Posterior cingulate gyrus (tissue), 11 donors: ENCODE measurements around the gene TMEM270.

ENCODE experiments used
- DNase-seq, 10 donors: peaks; one replicate each; pipeline versions ENCODE4 v3.0.0 to v3.0.0-alpha.2; 2020 to 2021; ENCODE audit warnings: mixed read lengths in 3 of 10
- intact Hi-C: fragments of 100-400 bp; cut with DNase I; formaldehyde crosslinking; loops from one replicate; pipeline ENCODE4 v1.15.1; 2023

Gene TMEM270

GRCh38 chr7:73851410-73852338, 9.3 kb upstream of the TMEM270 start:
- DNase-seq: no peak
- intact Hi-C loops: no loop called here

GRCh38 chr7:73852500-73852899, 8.5 kb upstream of the TMEM270 start:
- DNase-seq: no peak
- intact Hi-C loops: no loop called here

DNA sequence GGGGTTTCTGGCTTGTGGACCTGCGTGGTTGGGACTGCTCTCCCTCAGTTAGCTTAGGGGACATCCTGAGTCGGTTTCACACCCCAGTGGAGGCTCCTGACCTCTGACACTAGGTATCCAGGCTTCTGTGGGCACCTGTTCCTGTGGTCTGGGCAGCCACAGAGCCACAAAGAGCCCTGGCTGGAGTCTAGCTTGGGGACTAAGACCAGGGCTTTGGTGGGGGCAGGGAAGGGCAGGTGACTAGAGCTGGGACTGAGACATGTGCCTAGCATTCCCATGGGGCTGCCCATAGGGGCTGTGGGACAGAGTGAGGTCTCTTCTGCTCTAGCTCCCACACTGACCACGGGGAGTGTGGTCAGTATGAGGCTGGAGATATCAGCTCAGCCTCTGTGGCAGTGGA, 4.0 kb upstream of the TMEM270 start:
- intact Hi-C loops: loop anchor here (5.0 kb wide), 3 partner anchors 45 to 250 kb away; partner anchors contain the start of gene ABHD11
- no peak for DNase-seq

- DNase-seq: no peak
- intact Hi-C loops: loop anchor here (5.0 kb wide), 3 partner anchors 47 to 252 kb away; partner anchors contain the start of gene ABHD11
These were observed 2.2 kb upstream of the TMEM270 start for GRCh38 chr7:73858807-73859206.

DNA sequence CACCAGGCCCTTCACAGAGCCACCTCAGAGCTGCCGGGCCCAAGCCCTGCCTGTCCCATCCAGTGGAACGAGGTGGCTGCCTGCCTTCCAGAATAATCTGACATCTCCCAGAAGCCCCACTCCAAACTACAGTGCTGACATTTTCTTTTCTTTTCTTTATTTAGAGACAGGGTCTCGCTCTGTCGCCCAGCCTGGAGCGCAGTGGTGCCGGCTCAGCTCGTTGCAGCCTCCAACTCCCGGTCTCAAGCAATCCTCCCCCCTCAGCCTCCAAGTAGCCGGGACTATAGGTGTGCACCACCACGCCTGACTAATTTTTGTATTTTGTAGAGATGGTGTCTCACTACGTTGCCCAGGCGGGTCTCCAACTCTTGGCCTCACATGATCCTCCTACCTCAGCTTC, 346 bp downstream of the TMEM270 start:
- intact Hi-C loops: no loop called here
- DNase-seq: peak in 1 of 10 donors; percentile 57

GRCh38 chr7:73864981-73865711, 4.2 kb downstream of the TMEM270 start:
- intact Hi-C loops: no loop called here

GRCh38 chr7:73865738-73866445, 4.9 kb downstream of the TMEM270 start:
- intact Hi-C loops: loop anchor here (2.0 kb wide), 1 partner anchor 161 kb away; no protein-coding TSS in a partner anchor
- peak in 7 of 10 donors; percentile 26 to 84 (median 40) for DNase-seq

More at GRCh38 chr7:73864981-73865711, 4.2 kb downstream of the TMEM270 start:
- peak in 1 of 10 donors; percentile 62 for DNase-seq

DNA sequence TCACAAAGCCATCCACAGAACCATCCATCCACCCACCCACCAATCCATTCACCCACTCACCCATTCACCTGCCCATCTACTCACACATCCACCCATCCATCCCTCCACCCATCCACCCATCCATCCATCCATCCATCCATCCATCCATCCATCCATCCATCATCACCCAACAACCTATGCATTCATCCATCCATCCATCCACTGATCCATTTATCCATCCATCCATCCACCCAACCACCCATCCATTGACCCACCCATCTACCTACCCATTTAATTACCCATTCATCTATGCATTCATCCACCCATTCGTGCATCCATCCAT, 5.4 kb downstream of the TMEM270 start:
- DNase-seq: no peak
- intact Hi-C loops: loop anchor here (2.0 kb wide), 1 partner anchor 160 kb away; no protein-coding TSS in a partner anchor

DNA sequence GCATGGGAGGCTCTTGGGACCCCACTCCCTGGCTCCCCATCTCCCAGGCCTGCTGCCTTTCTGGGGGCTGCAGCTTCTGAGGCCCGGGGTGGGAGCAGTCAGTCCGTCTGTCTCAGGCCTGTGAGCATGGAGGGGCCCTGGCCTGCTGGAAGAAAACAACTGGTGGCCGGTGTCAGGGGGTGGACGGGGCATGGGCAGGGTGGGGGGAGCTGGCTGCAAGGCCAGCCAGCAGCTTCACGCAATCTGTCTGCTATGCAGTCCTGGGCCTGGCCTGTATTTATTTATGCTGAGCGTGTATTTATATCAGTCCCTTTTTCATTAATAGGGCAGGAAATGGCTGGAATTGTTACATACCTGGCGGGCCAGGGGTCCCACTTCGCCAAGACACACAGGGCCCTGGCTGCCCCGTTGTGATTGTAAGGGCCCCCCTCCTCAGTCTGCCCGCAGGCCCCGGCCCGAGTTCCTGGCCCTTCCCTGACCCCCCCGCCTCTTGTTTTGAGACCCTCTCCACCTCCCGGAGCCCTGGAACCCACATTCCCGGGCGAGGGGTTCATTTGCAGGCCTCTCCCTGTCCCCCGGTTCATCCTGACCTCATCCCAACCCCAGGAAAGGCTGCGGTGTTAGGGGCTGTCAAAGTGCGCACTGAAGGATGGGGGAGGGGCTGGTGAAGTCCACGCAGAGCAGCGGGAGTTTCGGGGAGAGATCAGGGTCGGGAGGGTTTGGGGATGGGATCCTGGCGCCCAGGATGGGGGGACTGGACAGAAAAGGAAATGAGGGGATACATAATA, 8.2 kb downstream of the TMEM270 start:
- peak in 1 of 10 donors; percentile 63 for DNase-seq
- intact Hi-C loops: no loop called here

GRCh38 chr7:73870041-73870492, 9.1 kb downstream of the TMEM270 start:
- intact Hi-C loops: no loop called here
- DNase-seq: no peak

DNA sequence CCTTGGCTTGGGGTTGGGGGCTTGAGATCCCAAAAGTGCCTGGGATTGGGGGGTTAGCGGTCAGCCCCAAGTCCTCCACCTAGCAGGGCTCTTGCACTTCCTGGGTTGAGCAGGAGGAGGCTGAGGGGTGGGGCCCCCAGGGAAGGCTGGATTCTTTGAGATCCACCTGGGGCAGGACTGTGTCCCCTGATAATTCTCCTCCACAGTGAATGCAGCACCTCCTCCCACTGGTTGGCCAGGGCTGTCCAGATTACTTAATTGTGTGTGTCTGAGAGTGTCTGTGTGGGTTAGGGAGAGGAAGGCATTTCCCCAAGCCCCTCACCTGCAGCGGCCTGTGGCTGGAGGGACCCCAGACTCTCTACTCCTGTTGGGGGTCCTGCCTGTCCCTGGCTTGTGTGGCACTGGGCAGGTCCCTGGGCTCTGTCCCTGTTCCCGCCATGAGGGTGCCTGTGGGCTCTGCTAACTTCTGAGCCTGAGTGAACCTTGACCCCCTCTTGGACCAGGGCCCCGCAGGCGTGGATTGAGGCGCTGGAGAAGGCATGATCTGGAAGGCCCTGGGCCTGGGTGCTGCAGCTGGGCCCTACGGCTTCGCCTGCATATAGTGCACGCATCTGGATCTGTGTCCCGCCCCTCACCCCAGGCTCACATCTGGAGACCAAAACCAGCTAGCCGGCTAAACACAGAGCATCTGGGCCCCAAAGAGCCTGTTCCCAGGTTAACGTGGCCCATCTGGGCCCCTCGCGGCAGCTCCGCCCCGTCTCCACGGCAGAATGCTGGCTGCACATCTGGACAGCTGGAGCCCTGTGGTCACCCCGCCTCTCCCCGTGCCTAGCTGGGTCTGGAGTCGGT, 10.4 kb downstream of the TMEM270 start:
- peak in 1 of 10 donors; percentile 72 for DNase-seq
- intact Hi-C loops: no loop called here

GRCh38 chr7:73872056-73872908, 11.3 kb downstream of the TMEM270 start:
- intact Hi-C loops: no loop called here
- no peak for DNase-seq

DNA sequence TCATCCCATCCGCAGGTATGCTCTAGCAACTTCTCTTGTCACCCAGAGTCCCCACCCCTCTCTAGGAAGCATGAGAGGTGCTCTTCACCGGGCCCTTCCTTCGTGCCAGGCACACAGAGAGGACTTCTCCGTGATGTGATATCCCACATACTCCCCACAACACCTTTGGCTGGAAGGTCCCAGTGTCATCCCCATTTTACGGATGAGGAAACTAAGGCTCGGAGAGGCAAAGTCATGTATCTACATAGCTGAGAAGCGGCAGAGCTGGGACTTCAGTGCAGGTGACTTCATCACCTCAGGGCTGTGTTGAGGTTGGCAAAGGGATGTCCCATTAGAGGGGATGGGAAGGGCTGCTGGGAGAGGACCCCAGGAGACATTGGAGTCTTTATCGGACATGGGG, 15.4 kb downstream of the TMEM270 start:
- no peak for DNase-seq
- intact Hi-C loops: no loop called here

- intact Hi-C loops: no loop called here
These were observed 16.0 kb downstream of the TMEM270 start for GRCh38 chr7:73876973-73877372.

DNA sequence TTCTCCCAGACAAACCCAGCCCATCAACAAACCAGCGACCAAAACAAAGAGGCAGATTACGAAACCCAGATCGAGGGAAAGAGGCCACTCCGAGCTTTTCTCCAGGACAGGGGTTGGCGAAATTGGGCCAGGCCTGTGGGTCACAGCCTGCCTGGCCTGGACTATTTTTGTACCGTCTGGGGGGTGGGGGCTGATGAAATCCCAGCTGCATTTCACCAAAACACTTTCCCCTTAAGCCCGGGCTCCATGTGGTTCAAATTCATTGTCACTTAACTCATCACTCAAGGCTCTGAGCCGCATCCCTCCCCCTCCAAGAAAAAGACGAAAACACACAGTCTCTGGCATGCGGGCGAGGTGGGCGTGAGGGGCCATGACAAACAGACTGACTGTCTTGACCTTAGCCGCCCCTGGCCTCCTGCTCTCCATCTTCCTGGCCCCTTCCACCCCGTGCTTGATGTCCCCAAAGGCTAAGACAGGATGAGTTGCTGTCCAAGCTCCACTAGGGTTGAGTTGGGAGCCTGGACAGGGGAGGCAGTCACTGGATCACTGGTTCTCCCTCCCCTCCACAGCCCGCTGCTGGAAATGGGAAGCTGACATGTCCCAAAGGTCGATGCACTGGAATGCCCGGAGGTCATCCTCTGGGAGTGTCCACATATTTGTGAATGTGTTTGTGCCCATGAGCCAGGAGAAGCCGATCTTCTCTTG, 19.2 kb downstream of the TMEM270 start:
- intact Hi-C loops: no loop called here
- DNase-seq: no peak

More at GRCh38 chr7:73876973-73877372, 16.0 kb downstream of the TMEM270 start:
- DNase-seq: peak in 1 of 10 donors; percentile 47

DNA sequence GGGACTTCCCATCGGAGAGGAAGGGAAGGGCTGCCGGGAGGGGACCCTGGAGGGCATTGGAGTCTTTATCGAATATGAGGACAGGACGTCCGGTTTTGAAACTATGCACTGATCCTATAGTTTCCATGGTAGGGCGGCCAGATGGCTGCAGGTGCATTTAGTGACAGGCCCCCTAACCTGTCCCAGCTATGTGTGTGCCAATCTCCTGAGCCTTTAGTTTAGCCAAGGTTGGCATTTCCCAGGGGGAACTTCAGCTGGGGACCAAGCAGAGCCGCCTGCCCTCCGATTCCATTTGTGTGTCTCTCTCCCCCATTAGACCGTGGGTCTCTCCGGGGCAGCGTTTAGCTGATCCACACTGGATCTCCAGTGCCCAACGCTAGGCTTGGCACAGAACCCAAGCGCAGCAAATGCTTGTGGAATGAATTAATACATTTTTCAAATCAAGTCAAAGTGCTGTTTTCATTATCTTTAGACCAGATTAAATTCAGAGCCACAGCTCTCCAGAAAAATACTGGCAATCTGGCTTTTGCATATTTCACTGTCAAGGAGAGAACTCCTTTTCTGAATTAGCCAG, 19.9 kb downstream of the TMEM270 start:
- intact Hi-C loops: no loop called here
- no peak for DNase-seq
